Fibroblast of upper back skin (primary cell): ENCODE results near the gene SSTR4.
A peak's percentile ranks its signal among the peaks of the same experiment; 100 is the strongest.
"Not testable (repeated sequence)": the region's sequence is repeated elsewhere in the genome, so short reads cannot be mapped to it uniquely, and the experiment has no call there.

Source experiments
- DNase-seq: peaks from one replicate; pipeline ENCODE4 v3.0.0-alpha.2; 2013

Gene SSTR4, protein sequence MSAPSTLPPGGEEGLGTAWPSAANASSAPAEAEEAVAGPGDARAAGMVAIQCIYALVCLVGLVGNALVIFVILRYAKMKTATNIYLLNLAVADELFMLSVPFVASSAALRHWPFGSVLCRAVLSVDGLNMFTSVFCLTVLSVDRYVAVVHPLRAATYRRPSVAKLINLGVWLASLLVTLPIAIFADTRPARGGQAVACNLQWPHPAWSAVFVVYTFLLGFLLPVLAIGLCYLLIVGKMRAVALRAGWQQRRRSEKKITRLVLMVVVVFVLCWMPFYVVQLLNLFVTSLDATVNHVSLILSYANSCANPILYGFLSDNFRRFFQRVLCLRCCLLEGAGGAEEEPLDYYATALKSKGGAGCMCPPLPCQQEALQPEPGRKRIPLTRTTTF

GRCh38 chr20:23034721-23035671 lies at the start of gene SSTR4:
Gene SSTR4, plus strand, starts transcription at chr20:23035312. Its CDS starts 172 bp downstream, at chr20:23035484.
- DNase-seq: no peak

GRCh38 chr20:22986601-22987000 lies 48.5 kb upstream of the SSTR4 start:
- no peak for DNase-seq

GRCh38 chr20:22991424-22991823 lies 43.7 kb upstream of the SSTR4 start:
- not testable (repeated sequence) for DNase-seq

DNA sequence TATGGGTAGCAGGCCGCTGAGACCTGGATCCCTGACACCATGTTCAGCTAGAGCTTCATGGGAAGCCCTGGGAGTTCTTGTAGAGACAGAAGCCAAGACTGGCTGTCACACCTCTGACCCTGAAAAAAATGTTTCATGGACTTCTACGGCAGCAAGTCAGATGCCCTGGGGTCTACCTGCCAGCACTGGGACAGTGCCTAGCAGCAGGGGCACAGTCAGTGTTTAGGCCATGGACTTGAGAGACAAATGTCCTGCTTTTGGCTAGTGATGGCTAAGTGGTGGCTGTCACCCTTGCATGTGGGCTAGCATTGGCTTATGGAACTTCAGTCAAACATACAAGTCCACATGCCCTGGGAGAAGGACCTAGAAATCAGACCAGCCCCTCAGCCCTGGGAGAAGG lies 41.3 kb upstream of the SSTR4 start:
- DNase-seq: no peak

DNA sequence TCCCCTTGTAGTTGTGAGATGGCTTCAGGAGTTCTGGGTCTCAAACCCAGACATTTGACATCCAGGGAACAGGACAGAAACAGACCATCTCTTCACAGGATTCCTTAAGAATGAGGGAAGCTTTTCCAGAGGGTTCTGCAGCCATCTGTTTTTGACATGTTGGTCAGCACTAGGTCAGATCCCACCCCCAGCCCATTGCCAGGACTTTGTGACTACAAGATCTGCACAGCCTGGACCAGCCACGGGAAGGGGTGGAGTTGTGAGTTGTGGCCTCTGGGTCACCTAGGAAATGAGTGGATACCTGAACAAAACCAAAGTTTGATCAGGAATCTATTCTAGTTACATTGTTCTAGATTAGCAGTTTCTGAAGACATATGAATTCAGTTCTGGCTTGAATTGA lies 39.2 kb upstream of the SSTR4 start:
- DNase-seq: no peak

DNA sequence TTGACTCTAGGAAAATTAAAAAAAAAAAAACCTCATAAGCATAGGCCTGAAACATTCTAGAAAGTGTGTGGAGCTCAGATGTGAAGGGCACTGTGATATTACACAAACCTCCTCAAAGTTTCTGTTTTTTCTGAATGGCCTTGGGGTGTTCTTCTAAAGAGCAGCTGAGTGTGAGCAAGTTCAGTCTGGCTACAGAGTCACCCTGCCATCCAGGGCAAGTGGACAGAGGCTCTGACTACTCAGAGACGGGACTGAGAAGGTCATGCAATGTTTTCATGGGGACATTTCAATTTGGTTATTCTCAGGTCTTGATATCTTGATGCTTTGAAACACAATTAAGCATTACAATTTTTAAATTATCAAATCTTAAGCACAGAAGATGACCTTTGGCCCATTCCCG lies 36.6 kb upstream of the SSTR4 start:
- DNase-seq: no peak

DNA sequence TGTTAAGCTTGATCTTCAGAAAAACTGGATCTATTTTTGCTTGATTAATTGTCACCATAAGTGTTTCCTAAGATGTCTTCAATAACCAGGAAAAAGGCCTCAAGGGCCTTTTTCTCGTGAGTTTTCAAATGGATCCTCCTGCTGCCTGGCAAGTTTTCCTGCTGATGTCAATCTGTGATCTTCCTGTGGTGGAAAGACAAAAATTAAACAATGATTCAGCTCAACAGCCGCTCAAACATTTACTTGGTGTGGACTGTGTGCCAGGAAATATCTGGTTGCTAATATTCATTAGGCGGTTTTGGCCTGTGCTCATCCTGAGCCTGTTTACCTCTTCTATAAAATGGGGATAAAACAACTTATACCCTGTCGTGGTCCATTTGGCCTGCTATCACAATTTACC lies 35.4 kb upstream of the SSTR4 start:
- DNase-seq: peak; percentile 19

- no peak for DNase-seq
These were observed 34.7 kb upstream of the SSTR4 start for GRCh38 chr20:23000232-23000947.

- DNase-seq: no peak
These were observed 32.8 kb upstream of the SSTR4 start for GRCh38 chr20:23002276-23002675.

DNA sequence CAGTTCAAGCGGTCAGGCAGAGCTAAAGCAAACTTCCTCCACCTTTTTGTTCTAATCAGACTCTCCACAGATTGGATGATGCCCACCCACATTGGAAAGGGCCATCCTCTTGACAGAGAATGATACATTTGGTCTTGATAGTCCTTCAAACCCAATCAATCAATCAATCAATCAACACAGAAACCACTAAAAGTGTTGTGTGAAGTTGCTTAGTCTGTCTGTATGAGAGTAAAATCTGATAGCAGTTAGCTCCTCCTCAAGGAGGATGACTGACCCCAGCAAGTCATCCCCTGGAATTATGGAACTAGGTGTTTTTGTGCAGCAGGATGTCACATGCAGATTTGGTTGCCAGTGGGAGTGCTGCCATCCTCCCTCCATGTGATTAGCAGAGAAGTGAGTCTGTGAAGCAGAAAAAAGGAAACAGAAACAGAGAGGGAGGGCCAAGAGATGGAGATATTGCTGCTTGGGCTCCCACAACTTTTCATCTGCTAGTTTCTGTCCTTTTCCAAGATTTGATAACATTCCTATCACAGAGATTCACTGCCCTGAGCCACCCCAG lies 32.0 kb upstream of the SSTR4 start:
- no peak for DNase-seq

DNA sequence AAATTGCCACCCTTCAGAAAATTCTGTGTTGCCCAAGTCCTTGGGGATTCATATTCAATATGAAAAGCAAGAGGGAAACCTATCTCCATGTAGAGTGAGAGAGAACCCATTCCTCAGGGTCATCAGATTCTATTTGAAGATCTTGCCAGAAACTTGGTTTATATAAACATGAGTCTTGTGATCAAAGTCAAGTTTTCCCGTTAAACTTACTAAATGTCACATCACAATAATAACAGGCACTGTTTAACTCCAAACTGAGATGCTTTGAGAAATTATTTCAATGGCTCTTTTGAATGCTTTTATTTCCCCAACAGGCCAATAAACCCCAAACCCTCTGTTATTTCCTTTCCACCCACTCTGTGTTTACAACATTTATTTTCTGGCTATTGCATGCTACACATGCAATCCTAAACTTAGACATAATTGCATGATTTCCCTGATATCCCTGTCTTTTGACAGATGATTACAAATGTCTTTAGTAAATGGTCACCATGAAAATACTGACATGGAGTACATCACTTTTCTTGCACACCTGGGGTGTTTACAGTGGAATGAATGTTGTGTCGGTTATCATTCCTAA lies 31.1 kb upstream of the SSTR4 start:
- no peak for DNase-seq

- DNase-seq: no peak
These were observed 29.3 kb upstream of the SSTR4 start for GRCh38 chr20:23005776-23006175.

DNA sequence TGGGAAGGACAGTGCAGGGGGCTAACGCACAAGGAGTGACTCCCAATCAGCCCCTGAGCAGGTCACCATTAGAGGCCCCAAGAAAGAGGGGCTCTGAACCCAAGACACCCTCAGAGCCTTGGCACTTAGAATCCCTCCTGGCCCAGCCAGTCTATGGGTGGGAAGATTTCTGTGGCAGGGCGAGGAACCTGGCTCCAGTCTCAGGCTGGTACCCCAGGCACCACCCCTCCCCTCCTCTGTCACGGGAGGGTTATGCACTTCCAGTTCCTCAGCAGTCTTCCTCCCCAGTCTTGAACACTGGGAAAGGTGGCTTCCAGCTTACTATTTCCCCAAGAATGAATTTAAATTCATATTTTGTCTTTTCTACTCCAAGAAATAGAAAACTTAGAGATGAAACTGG lies 27.6 kb upstream of the SSTR4 start:
- DNase-seq: no peak

DNA sequence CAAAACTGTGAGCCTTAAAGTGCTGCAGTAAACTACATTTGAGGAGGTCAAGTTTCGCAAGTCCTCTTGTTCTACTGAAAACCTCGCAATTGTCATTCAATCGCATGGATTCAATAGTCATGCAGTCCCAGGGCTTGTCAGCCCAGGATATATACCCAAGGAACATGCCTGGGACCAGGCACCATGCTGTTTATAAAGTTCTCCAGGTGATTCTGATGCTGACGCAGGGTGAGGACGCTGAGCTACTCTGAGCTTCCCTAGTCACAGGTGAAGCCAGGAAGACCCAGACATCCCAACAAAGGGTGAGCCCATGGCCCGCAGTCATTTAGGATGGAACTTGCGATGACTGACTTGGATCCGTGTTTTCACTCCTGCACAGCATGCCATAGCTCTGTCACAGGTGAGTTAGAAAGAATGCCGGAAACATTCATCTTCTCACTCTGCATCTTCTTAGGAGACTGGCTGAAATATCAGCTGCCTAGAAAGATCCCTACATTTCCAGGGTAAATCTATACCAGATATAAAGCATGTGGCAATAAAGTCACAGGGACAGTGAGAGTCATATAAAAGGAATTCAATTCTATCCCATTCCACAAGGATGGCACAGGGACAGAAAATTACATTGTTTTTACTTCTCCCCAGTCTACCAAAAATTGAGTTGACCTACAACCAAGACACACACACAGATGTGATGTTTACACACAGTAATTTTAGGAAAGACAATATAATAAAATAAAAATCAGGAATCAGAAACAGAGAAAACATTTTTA lies 27.0 kb upstream of the SSTR4 start:
- no peak for DNase-seq

- DNase-seq: no peak
These were observed 26.4 kb upstream of the SSTR4 start for GRCh38 chr20:23008667-23009066.

- no peak for DNase-seq
These were observed 25.5 kb upstream of the SSTR4 start for GRCh38 chr20:23009636-23010035.

GRCh38 chr20:23010096-23010495 lies 25.0 kb upstream of the SSTR4 start:
- DNase-seq: no peak

DNA sequence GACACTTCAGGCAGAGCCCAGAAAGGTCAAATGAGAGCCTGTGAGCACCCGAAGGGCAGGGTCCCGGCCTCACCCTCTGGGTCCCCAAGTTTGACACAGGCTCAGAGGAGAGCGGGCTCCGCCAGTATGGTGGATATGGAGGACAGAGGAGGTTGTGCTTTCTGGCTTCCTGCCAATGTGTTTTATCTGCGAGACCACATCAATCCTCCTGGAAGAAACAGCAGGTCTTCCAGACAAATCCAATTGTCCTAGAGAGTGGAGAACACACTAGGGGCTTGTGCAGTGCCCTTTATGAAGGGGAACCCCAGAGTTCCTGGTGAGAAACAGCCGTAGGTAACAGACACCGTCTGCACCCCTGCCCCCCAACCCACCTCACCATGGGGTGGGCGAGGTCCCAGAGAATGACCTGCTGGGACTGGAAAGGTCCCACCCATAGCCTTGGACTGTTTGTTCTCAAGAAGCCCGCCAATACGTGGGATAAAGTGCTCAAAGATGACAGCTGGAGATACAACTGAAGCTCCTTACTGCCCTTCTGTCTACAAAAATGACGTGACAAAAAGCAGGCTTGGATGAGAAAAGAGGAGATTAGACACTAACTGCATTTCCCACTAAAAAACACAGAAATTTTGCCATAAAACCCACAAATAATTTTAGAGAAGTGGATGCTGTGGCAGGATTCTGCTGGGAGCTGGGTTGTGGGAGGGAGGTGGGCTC lies 23.9 kb upstream of the SSTR4 start:
- DNase-seq: no peak

DNA sequence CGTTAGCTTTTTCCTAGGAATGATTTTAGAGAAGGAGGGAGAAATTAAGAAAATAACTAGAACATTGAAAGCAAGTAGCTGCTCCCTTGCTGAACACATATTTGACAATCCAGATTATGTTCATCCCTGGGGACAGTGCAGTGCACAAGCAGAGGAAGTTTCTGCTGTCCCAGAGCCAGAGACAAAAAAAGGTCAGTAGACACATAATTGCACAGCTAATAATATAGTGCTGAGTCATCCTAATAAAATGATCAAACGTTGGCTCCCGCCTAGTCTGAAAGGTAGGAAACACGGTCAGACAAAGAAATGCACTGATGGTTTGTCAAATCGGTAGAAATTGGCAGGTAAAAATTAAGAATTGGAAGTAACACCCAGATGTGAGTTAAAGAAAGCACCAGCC lies 21.7 kb upstream of the SSTR4 start:
- DNase-seq: no peak

- DNase-seq: no peak
These were observed 17.6 kb upstream of the SSTR4 start for GRCh38 chr20:23017516-23017915.

GRCh38 chr20:23018432-23018831 lies 16.7 kb upstream of the SSTR4 start:
- DNase-seq: no peak
